OCI-LY3 (cell line): ENCODE data around the gene ASMT.
A peak's percentile ranks its signal among the peaks of the same experiment; 100 is the strongest.
"Not testable (repeated sequence)": the region's sequence is repeated elsewhere in the genome, so short reads cannot be mapped to it uniquely, and the experiment has no call there.

ENCODE experiments used
- EZH2phosphoT487 ChIP-seq: fragments of 200-600 bp; shearing (Covaris generic); IDR thresholded peaks from 2 replicates; pipeline ENCODE4 v1.6.1; 2018; ENCODE audit warnings: antibody characterized with exemption, mixed run types, low read depth
- TF ChIP-seq, protein P1 (sequence below): fragments of 200-600, 300-600 bp; sonication (generic); IDR thresholded peaks from 2 replicates; pipeline ENCODE4 v1.5.1; 2014; ENCODE audit warnings: antibody characterized with exemption, low read length, low read depth

DNA sequence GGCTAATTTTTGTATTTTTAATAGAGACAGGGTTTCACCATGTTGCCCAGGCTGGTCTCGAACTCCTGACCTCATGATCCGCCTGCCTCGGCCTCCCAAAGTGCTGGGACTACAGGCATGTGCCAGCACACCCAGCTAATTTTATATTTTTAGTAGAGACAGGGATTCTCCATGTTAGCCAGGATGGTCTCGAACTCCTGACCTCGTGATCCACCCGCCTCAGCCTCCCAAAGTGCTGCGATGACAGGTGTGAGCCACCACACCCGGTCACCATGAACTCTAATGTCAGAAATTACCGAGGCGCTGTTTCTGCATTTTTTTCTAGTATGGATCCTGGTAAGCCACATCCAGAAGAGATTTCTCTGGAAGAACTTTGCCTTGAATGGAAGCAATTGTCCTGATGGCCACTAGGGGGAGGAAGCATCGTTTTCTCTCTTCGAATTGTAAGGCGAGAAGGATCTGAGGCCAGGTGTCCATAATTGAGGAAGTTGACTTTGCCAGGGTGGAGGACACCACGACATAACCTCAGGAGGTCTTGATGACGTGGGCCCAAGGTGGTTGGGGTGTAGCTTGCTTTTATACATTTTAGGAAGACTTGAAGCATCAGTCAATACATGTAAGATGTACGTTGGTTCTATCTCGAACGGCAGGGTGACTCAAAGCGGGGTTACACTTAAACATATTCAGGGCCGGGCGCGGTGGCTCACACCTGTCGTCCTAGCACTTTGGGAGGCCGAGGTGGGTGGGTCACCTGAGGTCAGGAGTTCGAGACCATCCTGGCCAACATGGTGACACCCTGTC is 37.4 kb downstream of the ASMT start:
- TF ChIP-seq, protein P1, sequence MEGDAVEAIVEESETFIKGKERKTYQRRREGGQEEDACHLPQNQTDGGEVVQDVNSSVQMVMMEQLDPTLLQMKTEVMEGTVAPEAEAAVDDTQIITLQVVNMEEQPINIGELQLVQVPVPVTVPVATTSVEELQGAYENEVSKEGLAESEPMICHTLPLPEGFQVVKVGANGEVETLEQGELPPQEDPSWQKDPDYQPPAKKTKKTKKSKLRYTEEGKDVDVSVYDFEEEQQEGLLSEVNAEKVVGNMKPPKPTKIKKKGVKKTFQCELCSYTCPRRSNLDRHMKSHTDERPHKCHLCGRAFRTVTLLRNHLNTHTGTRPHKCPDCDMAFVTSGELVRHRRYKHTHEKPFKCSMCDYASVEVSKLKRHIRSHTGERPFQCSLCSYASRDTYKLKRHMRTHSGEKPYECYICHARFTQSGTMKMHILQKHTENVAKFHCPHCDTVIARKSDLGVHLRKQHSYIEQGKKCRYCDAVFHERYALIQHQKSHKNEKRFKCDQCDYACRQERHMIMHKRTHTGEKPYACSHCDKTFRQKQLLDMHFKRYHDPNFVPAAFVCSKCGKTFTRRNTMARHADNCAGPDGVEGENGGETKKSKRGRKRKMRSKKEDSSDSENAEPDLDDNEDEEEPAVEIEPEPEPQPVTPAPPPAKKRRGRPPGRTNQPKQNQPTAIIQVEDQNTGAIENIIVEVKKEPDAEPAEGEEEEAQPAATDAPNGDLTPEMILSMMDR, result peak; percentile 82
- not testable (repeated sequence) for TF ChIP-seq EZH2phosphoT487
